Coronary artery (tissue), 2 donors: ENCODE data around the gene COL11A1.
"Not testable (repeated sequence)": the region's sequence is repeated elsewhere in the genome, so short reads cannot be mapped to it uniquely, and the experiment has no call there.

ENCODE experiments used
- DNase-seq: peaks from one replicate; pipeline ENCODE4 v3.0.0-alpha.2; 2017; ENCODE audit warnings: low spot score
- H3K27ac ChIP-seq, 2 donors: fragments of 200-600 bp; sonication (generic); one replicate each; pipeline ENCODE4 v1.5.1; 2016 to 2019
- H3K4me3 ChIP-seq: fragments of 200-600 bp; sonication (generic); 2 replicates; pipeline ENCODE4 v1.5.1; 2016; ENCODE audit warnings: mild to moderate bottlenecking, moderate library complexity
- CTCF ChIP-seq: fragments of 200-600 bp; sonication (generic); IDR thresholded peaks from one replicate; pipeline ENCODE4 v1.5.1; 2019; ENCODE audit warnings: antibody characterized with exemption

COL11A1 gene

GRCh38 chr1:102937401-102937800 lies 170.9 kb downstream of the COL11A1 start:
- Histone ChIP-seq H3K4me3 (no peak overlapping the region), H3K27ac (no peak overlapping the region)
- TF ChIP-seq CTCF = no peak
- DNase-seq = no peak

- not testable (repeated sequence) for DNase-seq, H3K4me3 ChIP-seq, H3K27ac ChIP-seq
Measured at GRCh38 chr1:102933362-102933761, 175.0 kb downstream of the COL11A1 start.

DNA sequence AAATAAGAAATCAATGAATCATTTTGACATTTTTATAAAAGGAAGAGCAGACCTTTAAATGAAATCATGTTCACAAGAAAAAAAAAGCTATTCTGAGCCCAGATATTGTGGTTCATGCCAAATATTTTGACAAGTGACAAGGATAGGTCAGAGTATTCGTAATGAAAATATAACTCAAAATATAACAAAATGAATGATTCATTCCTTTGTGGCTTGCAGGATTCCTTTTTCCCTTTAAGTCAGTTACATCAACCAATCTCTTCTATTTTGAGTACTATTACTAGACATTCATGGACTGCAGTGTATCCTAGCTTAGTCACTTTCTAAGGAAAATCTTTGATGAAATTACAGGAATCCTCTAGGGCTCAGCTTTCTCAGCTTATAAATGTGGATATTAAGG lies 188.7 kb downstream of the COL11A1 start:
- no peak overlapping the region for H3K27ac ChIP-seq
- DNase-seq = no peak
- no peak for TF ChIP-seq CTCF
- no peak overlapping the region for H3K4me3 ChIP-seq

GRCh38 chr1:102901996-102902395 lies 206.3 kb downstream of the COL11A1 start:
- H3K27ac ChIP-seq = no peak overlapping the region
- TF ChIP-seq CTCF = no peak
- no peak for DNase-seq
- H3K4me3 ChIP-seq = no peak overlapping the region

GRCh38 chr1:102899935-102900334 lies 208.4 kb downstream of the COL11A1 start:
- Histone ChIP-seq H3K4me3 (no peak overlapping the region), H3K27ac (no peak overlapping the region)
- no peak for DNase-seq
- no peak for TF ChIP-seq CTCF

DNA sequence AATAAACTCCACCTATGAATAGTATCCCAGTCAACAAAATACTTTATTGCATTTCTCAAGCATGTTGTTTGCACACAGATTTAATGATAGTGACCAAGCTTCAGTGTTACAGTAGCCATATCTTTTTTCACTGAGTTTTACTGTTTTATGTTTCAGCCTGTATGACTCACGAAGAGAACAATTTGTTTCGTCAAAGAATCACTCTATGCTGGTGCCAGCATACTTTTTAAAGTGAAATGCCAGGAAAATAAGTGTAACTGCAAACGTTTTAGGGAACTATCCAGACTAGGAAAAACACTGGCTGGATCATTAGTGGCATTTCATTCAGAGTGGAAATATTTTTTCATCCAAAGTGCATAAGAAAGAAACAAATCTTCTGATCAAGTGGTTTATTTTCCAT lies 210.8 kb downstream of the COL11A1 start:
- Histone ChIP-seq H3K27ac (no peak overlapping the region), H3K4me3 (no peak overlapping the region)
- no peak for TF ChIP-seq CTCF
- no peak for DNase-seq

DNA sequence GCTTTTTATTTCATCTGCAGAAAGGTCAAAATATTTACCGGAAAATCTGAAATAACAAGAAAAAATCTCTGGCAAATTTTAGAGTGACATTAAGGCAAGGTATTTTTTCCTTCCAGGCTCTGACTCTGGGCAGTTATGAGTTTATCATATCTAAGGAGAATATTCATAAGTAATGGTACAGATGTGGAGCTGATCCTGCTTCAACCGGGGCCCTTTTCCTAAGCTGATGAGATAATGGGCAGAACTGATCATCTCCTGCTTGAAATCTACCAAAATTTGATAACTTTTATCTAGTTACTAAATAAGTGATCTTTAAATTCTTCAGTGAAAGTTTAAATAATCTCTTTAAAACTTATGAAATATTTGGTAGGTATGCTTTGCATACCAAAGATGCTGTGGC lies 211.6 kb downstream of the COL11A1 start:
- Histone ChIP-seq H3K4me3 (no peak overlapping the region), H3K27ac (no peak overlapping the region)
- no peak for TF ChIP-seq CTCF
- DNase-seq = no peak

- no peak for DNase-seq
- no peak for TF ChIP-seq CTCF
- H3K27ac ChIP-seq = no peak overlapping the region
- no peak overlapping the region for H3K4me3 ChIP-seq
Measured at GRCh38 chr1:102896286-102896685, 212.0 kb downstream of the COL11A1 start.
